Measurements from ENCODE around the gene KRTAP12-4. TPM values are rescaled to one million over a fixed set of nuclear protein-coding genes. Genes with fewer than 3 reads are reported as not detected.
A peak's percentile ranks its signal among the peaks of the same experiment; 100 is the strongest.
"Not testable (repeated sequence)": the region's sequence is repeated elsewhere in the genome, so short reads cannot be mapped to it uniquely, and the experiment has no call there.

The KRTAP12-4 gene
- total RNA-seq, 2 experiments from 2014 or later: not detected

GRCh38 chr21:44661567-44661966, 7.1 kb upstream of the KRTAP12-4 start:
- intact Hi-C loops (cut with micrococcal nuclease); CTCF ChIA-PET; H3K4me3 Mint-ChIP-seq; H3K27me3 Mint-ChIP-seq; H3K27ac Mint-ChIP-seq; DNase-seq; POLR2A ChIA-PET: not testable (repeated sequence)
- Mint-ChIP-seq H3K36me3 (peaks cover 11% of the 10 kb centered on the region), H3K9me3 (peaks cover 20% of the 10 kb centered on the region), H3K4me1 (ENCODE audit: low read depth) (peaks cover 28% of the 10 kb centered on the region)

DNA sequence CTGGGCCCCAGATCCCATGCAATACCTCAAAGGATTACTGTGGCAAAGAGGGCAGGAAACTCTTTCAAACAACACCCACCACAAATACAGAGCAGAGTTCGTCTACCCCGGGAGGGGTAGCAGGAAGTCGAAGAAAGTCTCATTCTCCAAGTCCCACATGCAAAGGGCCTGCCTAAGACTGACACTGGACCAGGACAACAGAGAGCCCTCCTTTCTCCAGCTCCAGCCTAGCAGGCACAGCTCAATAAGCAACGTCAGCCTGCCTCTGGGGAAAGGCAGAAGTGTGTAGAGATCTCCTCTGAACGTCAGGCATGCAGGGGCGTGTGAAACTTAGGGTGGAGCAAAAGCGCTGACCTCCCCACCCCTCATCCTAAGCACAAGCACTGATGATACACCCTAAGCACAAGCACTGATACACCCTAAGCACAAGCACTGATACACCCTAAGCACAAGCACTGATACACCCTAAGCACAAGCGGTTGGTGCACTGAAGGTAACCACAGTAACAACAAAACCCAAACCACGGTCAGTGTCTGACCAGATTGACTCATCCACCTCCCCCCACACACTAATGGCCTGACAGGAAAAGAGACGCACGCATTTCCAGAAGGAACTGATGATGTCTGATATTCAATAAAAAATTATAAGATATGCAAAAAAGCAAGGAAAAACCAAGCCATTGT, 4.6 kb upstream of the KRTAP12-4 start:
- no peak overlapping the region for H3K4me3 Mint-ChIP-seq
- H3K27ac Mint-ChIP-seq: no peak overlapping the region
- intact Hi-C loops (cut with micrococcal nuclease): loop anchor here (10.0 kb wide), 1 partner anchor 74 kb away; the partner anchor contains the start of gene KRTAP10-5
- peaks cover 45% of the 10 kb centered on the region for H3K4me1 Mint-ChIP-seq (ENCODE audit: low read depth)
- peaks cover 29% of the 10 kb centered on the region for H3K9me3 Mint-ChIP-seq
- DNase-seq: peak; percentile 29
- ChIA-PET CTCF (interaction anchor here (1.0 kb wide), 1 partner anchor 20 kb away, joined by 3 read pairs; no protein-coding TSS in a partner anchor), POLR2A (no interaction called here)
- H3K36me3 Mint-ChIP-seq: peaks cover 16% of the 10 kb centered on the region
- H3K27me3 Mint-ChIP-seq: no peaks in the 10 kb centered on the region

- no peak for DNase-seq
- peaks cover 24% of the 10 kb centered on the region for H3K9me3 Mint-ChIP-seq
- H3K4me3 Mint-ChIP-seq: peak overlapping the region; percentile 67
- H3K27ac Mint-ChIP-seq: peak overlapping the region; percentile 89
- H3K27me3 Mint-ChIP-seq: no peaks in the 10 kb centered on the region
- intact Hi-C loops (cut with micrococcal nuclease): loop anchor here (10.0 kb wide), 1 partner anchor 74 kb away; the partner anchor contains the start of gene KRTAP10-5
- H3K36me3 Mint-ChIP-seq: peaks cover 16% of the 10 kb centered on the region
- POLR2A ChIA-PET: no interaction called here
- H3K4me1 Mint-ChIP-seq (ENCODE audit: low read depth): peaks cover 50% of the 10 kb centered on the region
- CTCF ChIA-PET: interaction anchor here (1.0 to 1.3 kb wide), 2 partner anchors 20 to 148 kb away, joined by 3 to 5 read pairs; no protein-coding TSS in a partner anchor
These were observed 4.1 kb upstream of the KRTAP12-4 start for GRCh38 chr21:44658541-44658910.

DNA sequence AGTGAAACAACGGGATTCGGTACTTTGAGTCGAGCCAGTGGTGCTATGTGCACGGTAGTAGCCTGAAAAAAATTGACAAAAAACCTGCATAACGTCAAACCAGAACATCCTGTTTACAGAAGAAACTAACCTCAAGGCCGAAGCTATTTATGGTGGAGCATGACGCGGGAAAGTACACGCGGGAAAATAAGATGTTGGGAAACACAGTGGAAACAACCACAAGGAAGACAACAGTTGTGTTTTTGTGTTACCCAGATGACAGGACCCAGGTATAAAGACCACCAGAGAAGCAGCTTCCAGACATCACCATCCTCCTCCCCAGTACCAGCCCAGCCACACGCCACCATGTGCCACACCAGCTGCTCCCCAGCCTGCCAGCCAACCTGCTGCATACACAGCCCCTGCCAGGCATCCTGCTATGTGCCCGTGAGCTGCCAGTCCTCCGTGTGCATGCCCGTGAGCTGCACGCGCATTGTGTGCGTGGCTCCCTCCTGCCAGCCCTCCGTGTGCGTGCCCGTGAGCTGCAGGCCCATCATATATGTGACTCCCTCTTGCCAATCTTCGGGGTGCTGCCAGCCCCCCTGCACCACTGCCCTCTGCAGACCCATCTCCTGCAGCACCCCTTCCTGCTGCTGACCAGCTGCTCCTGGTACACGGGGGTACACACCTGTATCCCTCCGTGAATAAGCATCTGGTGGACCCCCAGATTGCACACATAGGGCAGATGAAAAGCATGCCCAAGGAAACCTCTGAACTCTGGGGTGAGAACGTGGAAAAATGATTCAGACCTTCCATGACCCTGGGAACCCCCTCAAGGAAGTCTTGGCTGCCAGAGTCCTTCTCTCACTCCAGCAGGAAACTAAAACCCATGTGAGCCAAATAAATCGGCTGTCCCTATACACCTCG, 3.4 kb upstream of the KRTAP12-4 start, which contains the start of gene KRTAP12-3:
TSS of gene KRTAP12-3 (plus strand) at position 298 of the 906 bp plus-strand sequence. CDS start at position 346, 48 bp downstream.
- no peaks in the 10 kb centered on the region for H3K27me3 Mint-ChIP-seq
- ChIA-PET POLR2A (interaction anchor here (0.7 to 1.3 kb wide), 4 partner anchors 9 to 39 kb away, joined by 3 to 5 read pairs (median 4); partner anchors contain the start of genes KRTAP10-11 and KRTAP12-2), CTCF (interaction anchor here (0.7 to 1.3 kb wide), 4 partner anchors 21 to 147 kb away, joined by 3 to 5 read pairs (median 3); no protein-coding TSS in a partner anchor)
- H3K36me3 Mint-ChIP-seq: peaks cover 16% of the 10 kb centered on the region
- peaks cover 24% of the 10 kb centered on the region for H3K9me3 Mint-ChIP-seq
- H3K4me1 Mint-ChIP-seq (ENCODE audit: low read depth): peaks cover 51% of the 10 kb centered on the region
- DNase-seq: peak; percentile 56
- H3K27ac Mint-ChIP-seq: peak within 1 kb of the TSS; percentile 89
- peak within 1 kb of the TSS; percentile 67 for H3K4me3 Mint-ChIP-seq
- intact Hi-C loops (cut with micrococcal nuclease): loop anchor here (10.0 kb wide), 1 partner anchor 73 kb away; the partner anchor contains the start of gene KRTAP10-5

DNA sequence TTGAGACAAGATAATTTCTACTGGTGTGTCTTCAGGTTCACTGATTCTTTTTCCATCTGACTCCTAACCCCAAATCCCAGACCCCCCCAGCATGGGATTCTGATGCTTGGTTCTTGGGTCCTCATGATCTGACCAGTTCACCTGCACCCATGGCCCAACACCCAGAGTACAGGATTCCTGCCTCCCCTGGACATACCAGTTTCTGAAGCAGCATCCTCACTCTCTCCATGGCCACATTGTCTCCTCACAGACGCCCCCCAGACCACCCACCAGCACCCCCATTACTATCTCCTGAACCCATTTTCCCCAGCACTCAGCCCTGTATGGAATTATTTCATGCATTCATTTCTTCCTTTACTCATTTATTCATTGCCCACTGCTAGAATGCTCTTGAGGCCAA, 2.4 kb upstream of the KRTAP12-4 start:
- H3K36me3 Mint-ChIP-seq: peaks cover 16% of the 10 kb centered on the region
- intact Hi-C loops (cut with micrococcal nuclease): loop anchor here (10.0 kb wide), 1 partner anchor 72 kb away; the partner anchor contains the start of gene KRTAP10-5
- peak overlapping the region; percentile 89 for H3K27ac Mint-ChIP-seq
- H3K27me3 Mint-ChIP-seq: no peaks in the 10 kb centered on the region
- POLR2A ChIA-PET: interaction anchor here (1.2 to 1.3 kb wide), 2 partner anchors 10 to 38 kb away, joined by 3 to 4 read pairs; partner anchors contain the start of gene KRTAP10-11
- no peak for DNase-seq
- H3K4me3 Mint-ChIP-seq: peak overlapping the region; percentile 67
- CTCF ChIA-PET: no interaction called here
- peaks cover 22% of the 10 kb centered on the region for H3K9me3 Mint-ChIP-seq
- peaks cover 51% of the 10 kb centered on the region for H3K4me1 Mint-ChIP-seq (ENCODE audit: low read depth)

GRCh38 chr21:44653656-44654575, 543 bp downstream of the KRTAP12-4 start:
- intact Hi-C loops (cut with micrococcal nuclease): loop anchor here (10.0 kb wide), 1 partner anchor 69 kb away; the partner anchor contains the start of gene KRTAP10-5
- POLR2A ChIA-PET: no interaction called here
- H3K4me1 Mint-ChIP-seq (ENCODE audit: low read depth): peaks cover 46% of the 10 kb centered on the region
- H3K9me3 Mint-ChIP-seq: peaks cover 19% of the 10 kb centered on the region
- peak; percentile 54 for DNase-seq
- CTCF ChIA-PET: no interaction called here
- H3K27ac Mint-ChIP-seq: peak overlapping the region; percentile 64
- H3K27me3 Mint-ChIP-seq: no peaks in the 10 kb centered on the region
- H3K4me3 Mint-ChIP-seq: no peak overlapping the region
- H3K36me3 Mint-ChIP-seq: peaks cover 16% of the 10 kb centered on the region

GRCh38 chr21:44653123-44653522, 1.3 kb downstream of the KRTAP12-4 start:
- ChIA-PET CTCF (no interaction called here), POLR2A (no interaction called here)
- intact Hi-C loops (cut with micrococcal nuclease): loop anchor here (10.0 kb wide), 1 partner anchor 68 kb away; the partner anchor contains the start of gene KRTAP10-5
- peaks cover 16% of the 10 kb centered on the region for H3K36me3 Mint-ChIP-seq
- peaks cover 39% of the 10 kb centered on the region for H3K4me1 Mint-ChIP-seq (ENCODE audit: low read depth)
- H3K4me3 Mint-ChIP-seq: no peak overlapping the region
- H3K9me3 Mint-ChIP-seq: peaks cover 19% of the 10 kb centered on the region
- H3K27ac Mint-ChIP-seq: no peak overlapping the region
- no peaks in the 10 kb centered on the region for H3K27me3 Mint-ChIP-seq
- no peak for DNase-seq

DNA sequence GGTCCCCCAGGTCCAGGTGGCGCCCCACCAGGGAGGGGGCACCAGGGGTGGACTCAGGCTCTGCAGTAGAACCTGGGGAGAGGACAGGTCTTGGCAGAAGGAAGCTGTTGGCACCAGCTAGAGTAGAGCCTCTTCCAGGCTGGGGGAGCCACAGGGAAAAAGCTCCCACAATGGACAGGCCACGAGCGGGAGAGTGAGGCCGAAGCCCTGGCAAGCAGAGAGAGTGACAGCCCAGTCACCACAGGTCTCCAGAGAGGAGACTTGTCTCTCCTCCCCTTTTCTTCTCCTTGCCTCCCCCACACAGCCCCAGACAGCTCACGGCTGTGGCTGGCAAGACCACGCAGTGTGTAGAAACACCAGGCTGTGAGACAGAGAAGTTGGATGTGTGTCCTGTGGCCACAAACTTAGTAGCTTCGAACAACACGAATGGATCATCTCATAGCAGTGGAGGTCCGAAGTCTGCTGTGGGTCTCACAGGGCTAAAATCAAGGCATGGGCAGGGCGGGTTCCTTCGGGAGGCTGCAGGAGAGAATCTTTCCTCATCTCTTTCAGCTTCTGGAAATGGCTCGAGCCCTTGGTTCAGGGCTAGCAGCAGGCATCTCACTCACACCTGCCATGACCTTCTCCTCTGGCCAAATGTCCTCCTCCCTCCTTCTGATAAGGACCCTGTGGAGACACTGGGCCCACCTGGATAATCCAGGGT, 3.3 kb downstream of the KRTAP12-4 start:
- Mint-ChIP-seq H3K27ac (peak overlapping the region; percentile 6), H3K4me1 (ENCODE audit: low read depth) (peaks cover 22% of the 10 kb centered on the region), H3K27me3 (no peaks in the 10 kb centered on the region), H3K4me3 (no peak overlapping the region), H3K36me3 (peaks cover under 1% of the 10 kb centered on the region), H3K9me3 (peaks cover 5% of the 10 kb centered on the region)
- DNase-seq: no peak
- intact Hi-C loops (cut with micrococcal nuclease): loop anchor here (10.0 kb wide), 1 partner anchor 66 kb away; the partner anchor contains the start of gene KRTAP10-5
- CTCF ChIA-PET: no interaction called here
- POLR2A ChIA-PET: no interaction called here

DNA sequence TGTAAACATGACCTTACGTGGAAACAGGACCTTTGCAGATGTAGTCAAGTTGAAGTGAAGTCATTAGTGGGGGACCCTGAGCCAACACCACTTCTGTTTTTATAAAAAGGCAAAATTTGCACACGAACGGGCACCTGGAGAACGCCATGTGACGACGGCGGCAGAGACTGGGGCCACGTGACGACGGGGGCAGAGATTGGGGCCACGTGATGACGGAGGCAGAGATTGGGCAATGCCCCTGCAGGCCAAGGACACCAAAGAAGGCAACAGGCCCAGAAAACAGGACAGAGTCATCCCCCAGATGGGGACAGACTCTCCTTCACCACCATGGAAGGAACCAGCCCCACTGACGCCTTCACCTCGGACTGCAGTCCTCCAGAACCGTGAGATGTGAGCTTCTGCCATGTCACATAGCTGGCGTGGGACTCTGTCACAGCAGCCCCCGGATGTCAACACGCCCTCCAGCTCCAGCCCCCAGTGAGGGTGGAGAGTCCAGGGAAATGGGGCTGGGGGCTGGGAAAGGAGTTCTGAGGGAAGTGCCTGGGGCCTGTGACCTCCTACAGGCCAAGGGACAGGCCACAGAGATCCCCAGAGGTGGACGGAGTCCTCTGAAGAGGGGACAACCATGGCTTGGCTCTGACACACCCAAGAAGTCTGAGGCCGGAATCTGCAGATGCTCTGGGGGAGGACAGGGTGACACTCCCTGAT, 4.0 kb downstream of the KRTAP12-4 start:
- H3K9me3 Mint-ChIP-seq: no peaks in the 10 kb centered on the region
- ChIA-PET CTCF (no interaction called here), POLR2A (no interaction called here)
- H3K27ac Mint-ChIP-seq: no peak overlapping the region
- H3K36me3 Mint-ChIP-seq: no peaks in the 10 kb centered on the region
- peaks cover 19% of the 10 kb centered on the region for H3K4me1 Mint-ChIP-seq (ENCODE audit: low read depth)
- DNase-seq: no peak
- H3K4me3 Mint-ChIP-seq: no peak overlapping the region
- intact Hi-C loops (cut with micrococcal nuclease): loop anchor here (10.0 kb wide), 1 partner anchor 66 kb away; the partner anchor contains the start of gene KRTAP10-5
- no peaks in the 10 kb centered on the region for H3K27me3 Mint-ChIP-seq

GRCh38 chr21:44649521-44650100, 4.8 kb downstream of the KRTAP12-4 start:
- Mint-ChIP-seq H3K27me3 (no peaks in the 10 kb centered on the region), H3K4me1 (ENCODE audit: low read depth) (peaks cover 12% of the 10 kb centered on the region), H3K4me3 (no peak overlapping the region), H3K36me3 (peaks cover 5% of the 10 kb centered on the region), H3K27ac (no peak overlapping the region), H3K9me3 (peaks cover 6% of the 10 kb centered on the region)
- DNase-seq: no peak
- ChIA-PET CTCF (no interaction called here), POLR2A (no interaction called here)
- intact Hi-C loops (cut with micrococcal nuclease): loop anchor here (10.0 kb wide), 1 partner anchor 65 kb away; the partner anchor contains the start of gene KRTAP10-5

Data from activated CD4-positive, alpha-beta memory T cell treated with anti-CD3 and anti-CD28 coated beads for 36 hours (primary cell).